Peyer's patch (tissue), 4 donors: ENCODE results near the gene SYNGR2.

Source experiments
- CTCF ChIP-seq, 6 experiments: fragments of 450-650 bp in 4 of 6; fragments of 200-600 bp in 2 of 6; sonication (generic) in 1 of 6; IDR thresholded peaks; one replicate each; pipeline ENCODE4 v1.5.1; 2017 to 2019; ENCODE audit warnings: antibody characterized with exemption in 6 of 6, mild to moderate bottlenecking in 3 of 6, moderate library complexity in 1 of 6
- POLR2A ChIP-seq, 2 donors: fragments of 450-650 bp; IDR thresholded peaks; one replicate each; pipeline ENCODE4 v1.5.1; 2017; ENCODE audit warnings: antibody characterized with exemption in 2 of 2, mild to moderate bottlenecking in 2 of 2, moderate library complexity in 2 of 2

- TF ChIP-seq POLR2A (IDR thresholded peaks at IDR 0.05), result no peak
- no peak for TF ChIP-seq CTCF (IDR thresholded peaks at IDR 0.05)
These were observed 33.4 kb upstream of the SYNGR2 start for GRCh38 chr17:78134899-78135385.
